ENCODE data around the gene RALGAPA1. TPM values are rescaled to one million over a fixed set of nuclear protein-coding genes. Genes with fewer than 3 reads are reported as not detected.
"Not testable (repeated sequence)": the region's sequence is repeated elsewhere in the genome, so short reads cannot be mapped to it uniquely, and the experiment has no call there.

The RALGAPA1 gene
- total RNA-seq, 1 experiment from 2014 or later = 19.9 TPM

- H3K27ac ChIP-seq = no peak overlapping the region
- no peaks in the 10 kb centered on the region for H3K9me3 ChIP-seq (replicated peaks)
- peaks cover 9% of the 10 kb centered on the region for H3K36me3 ChIP-seq
- no peak for DNase-seq (ENCODE audit: low read depth in 1 of 2, low spot score in 2 of 2)
- H3K4me1 ChIP-seq (replicated peaks) = peaks cover 3% of the 10 kb centered on the region; the same call in 1 of the 2 replicates
- no peaks in the 10 kb centered on the region for H3K27me3 ChIP-seq (replicated peaks)
- H3K4me3 ChIP-seq = peak overlapping the region; percentile 70
Observed at GRCh38 chr14:35827678-35828472, 18.8 kb upstream of the RALGAPA1 start.

DNA sequence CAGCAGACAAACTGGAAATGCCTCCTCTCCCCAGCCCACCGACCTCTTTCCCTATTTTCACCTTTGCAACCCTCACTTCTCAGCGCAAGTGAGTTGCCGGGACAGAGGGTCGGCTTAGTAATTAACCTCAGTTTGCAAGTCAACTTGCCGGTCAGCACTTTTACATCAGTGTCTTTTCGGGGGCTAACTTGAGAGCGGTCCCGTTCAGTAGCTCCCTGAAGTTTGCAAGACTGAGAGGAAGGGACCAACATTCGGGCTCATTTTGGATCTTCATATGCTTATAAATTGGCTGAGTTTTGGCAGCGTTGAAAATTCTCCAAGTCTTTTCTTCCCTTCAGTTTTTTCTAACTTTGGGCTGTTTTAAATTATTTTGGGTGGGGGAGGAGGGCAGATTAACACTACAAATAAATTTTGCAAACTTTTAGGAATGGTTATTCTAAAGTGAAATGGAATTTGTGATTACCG lies 17.9 kb upstream of the RALGAPA1 start:
- Histone ChIP-seq H3K4me3 (peak overlapping the region; percentile 70), H3K27me3 (replicated peaks) (no peaks in the 10 kb centered on the region), H3K4me1 (replicated peaks) (peaks cover 3% of the 10 kb centered on the region; the same call in 1 of the 2 replicates), H3K9me3 (replicated peaks) (no peaks in the 10 kb centered on the region), H3K36me3 (peaks cover 7% of the 10 kb centered on the region), H3K27ac (no peak overlapping the region)
- no peak for DNase-seq (ENCODE audit: low read depth in 1 of 2, low spot score in 2 of 2)

DNA sequence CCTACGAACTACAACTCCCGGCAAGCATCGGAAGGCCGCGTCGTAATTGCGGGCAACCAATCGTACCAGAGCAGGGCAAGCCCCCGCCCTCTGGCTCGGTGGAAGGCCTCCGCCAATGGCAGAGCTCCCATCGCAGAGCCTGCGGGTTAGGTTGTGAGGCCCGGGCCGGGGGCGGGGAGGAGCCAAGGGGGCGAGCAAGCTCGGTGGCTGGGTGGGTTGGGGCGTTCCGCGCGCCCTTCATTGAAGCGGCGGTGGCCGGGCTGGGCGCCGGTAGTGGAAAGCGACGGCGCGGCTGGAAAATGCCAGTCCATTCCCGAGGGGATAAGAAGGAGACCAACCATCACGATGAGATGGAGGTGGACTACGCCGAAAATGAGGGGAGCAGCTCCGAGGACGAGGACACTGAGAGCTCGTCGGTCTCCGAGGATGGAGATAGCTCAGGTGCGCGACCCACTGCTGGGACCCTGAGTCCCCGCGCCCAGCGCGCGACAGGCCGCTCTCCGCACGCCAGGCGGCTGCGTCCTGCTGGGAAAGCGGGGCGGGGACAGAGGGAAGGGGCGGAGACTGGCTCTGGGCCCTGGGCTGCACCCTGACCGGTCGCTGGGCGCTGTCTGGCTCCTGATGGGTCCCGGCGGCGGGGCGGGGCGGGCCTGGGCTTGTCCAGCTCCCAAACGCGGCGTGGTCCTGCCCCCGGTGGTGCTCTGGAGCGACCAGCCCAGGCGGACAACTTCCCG lies 17.3 kb upstream of the RALGAPA1 start, which contains the start of gene BRMS1L:
BRMS1L (plus strand) TSS at position 121 of the 734 bp plus-strand sequence; CDS start at position 300, 179 bp downstream.
- Histone ChIP-seq H3K27ac (peak within 1 kb of the TSS; percentile 78), H3K9me3 (replicated peaks) (no peaks in the 10 kb centered on the region), H3K27me3 (replicated peaks) (no peaks in the 10 kb centered on the region), H3K4me3 (peak within 1 kb of the TSS; percentile 70), H3K36me3 (peaks cover 3% of the 10 kb centered on the region), H3K4me1 (replicated peaks) (peaks cover 3% of the 10 kb centered on the region; the same call in 1 of the 2 replicates)
- peak; percentile 91 to 98 for DNase-seq (ENCODE audit: low read depth in 1 of 2, low spot score in 2 of 2)

DNA sequence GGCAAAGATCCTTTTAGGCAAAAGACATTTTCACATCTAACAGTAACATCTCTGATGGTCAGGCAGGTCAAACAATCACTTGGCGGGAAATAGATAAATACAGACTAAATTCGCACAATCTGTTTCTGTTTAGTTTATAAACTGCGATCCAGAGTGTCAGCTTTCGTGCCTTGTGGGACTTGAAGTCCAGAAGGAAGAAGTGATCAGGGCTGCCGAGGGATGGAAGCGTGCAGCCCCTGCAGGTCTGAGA lies 16.8 kb upstream of the RALGAPA1 start:
- Histone ChIP-seq H3K27ac (peak overlapping the region; percentile 20; the same call in 1 of the 2 replicates), H3K9me3 (replicated peaks) (no peaks in the 10 kb centered on the region), H3K36me3 (no peaks in the 10 kb centered on the region), H3K4me3 (peak overlapping the region; percentile 70), H3K4me1 (replicated peaks) (peaks cover 3% of the 10 kb centered on the region; the same call in 1 of the 2 replicates), H3K27me3 (replicated peaks) (no peaks in the 10 kb centered on the region)
- DNase-seq (ENCODE audit: low read depth in 1 of 2, low spot score in 2 of 2) = no peak

DNA sequence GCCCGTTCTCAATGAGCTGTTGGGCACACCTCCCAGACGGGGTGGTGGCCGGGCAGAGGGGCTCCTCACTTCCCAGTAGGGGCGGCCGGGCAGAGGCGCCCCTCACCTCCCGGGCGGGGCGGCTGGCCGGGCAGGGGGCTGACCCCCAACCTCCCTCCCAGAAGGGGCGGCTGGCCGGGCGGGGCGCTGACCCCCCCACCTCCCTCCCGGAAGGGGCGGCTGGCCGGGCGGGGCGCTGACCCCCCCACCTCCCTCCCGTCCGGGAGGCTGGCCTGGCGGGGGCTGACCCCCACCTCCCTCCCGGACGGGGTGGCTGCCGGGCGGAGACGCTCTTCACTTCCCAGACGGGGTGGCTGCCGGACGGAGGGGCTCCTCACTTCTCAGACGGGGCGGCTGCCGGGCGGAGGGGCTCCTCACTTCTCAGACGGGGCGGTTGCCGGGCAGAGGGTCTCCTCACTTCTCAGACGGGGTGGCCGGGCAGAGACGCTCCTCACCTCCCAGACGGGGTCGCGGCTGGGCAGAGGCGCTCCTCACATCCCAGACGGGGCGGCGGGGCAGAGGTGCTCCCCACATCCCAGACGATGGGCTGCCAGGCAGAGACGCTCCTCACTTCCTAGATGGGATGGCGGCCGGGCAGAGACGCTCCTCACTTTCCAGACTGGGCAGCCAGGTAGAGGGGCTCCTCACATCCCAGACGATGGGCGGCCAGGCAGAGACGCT lies 15.5 kb upstream of the RALGAPA1 start:
- H3K36me3 ChIP-seq; H3K27me3 ChIP-seq (replicated peaks); H3K27ac ChIP-seq; DNase-seq (ENCODE audit: low read depth in 1 of 2, low spot score in 2 of 2); H3K4me1 ChIP-seq (replicated peaks); H3K4me3 ChIP-seq; H3K9me3 ChIP-seq (replicated peaks): not testable (repeated sequence)

GRCh38 chr14:35822501-35822900 lies 13.4 kb upstream of the RALGAPA1 start:
- no peaks in the 10 kb centered on the region for H3K27me3 ChIP-seq (replicated peaks)
- no peak overlapping the region for H3K4me3 ChIP-seq
- no peaks in the 10 kb centered on the region for H3K9me3 ChIP-seq (replicated peaks)
- H3K4me1 ChIP-seq (replicated peaks) = peaks cover 11% of the 10 kb centered on the region
- H3K36me3 ChIP-seq = no peaks in the 10 kb centered on the region
- H3K27ac ChIP-seq = no peak overlapping the region
- no peak for DNase-seq (ENCODE audit: low read depth in 1 of 2, low spot score in 2 of 2)

- no peak for DNase-seq (ENCODE audit: low read depth in 1 of 2, low spot score in 2 of 2)
- Histone ChIP-seq H3K9me3 (replicated peaks) (no peaks in the 10 kb centered on the region), H3K36me3 (no peaks in the 10 kb centered on the region), H3K27ac (no peak overlapping the region), H3K27me3 (replicated peaks) (no peaks in the 10 kb centered on the region), H3K4me1 (replicated peaks) (peaks cover 8% of the 10 kb centered on the region), H3K4me3 (no peak overlapping the region)
Observed at GRCh38 chr14:35821564-35822411, 12.7 kb upstream of the RALGAPA1 start.

DNA sequence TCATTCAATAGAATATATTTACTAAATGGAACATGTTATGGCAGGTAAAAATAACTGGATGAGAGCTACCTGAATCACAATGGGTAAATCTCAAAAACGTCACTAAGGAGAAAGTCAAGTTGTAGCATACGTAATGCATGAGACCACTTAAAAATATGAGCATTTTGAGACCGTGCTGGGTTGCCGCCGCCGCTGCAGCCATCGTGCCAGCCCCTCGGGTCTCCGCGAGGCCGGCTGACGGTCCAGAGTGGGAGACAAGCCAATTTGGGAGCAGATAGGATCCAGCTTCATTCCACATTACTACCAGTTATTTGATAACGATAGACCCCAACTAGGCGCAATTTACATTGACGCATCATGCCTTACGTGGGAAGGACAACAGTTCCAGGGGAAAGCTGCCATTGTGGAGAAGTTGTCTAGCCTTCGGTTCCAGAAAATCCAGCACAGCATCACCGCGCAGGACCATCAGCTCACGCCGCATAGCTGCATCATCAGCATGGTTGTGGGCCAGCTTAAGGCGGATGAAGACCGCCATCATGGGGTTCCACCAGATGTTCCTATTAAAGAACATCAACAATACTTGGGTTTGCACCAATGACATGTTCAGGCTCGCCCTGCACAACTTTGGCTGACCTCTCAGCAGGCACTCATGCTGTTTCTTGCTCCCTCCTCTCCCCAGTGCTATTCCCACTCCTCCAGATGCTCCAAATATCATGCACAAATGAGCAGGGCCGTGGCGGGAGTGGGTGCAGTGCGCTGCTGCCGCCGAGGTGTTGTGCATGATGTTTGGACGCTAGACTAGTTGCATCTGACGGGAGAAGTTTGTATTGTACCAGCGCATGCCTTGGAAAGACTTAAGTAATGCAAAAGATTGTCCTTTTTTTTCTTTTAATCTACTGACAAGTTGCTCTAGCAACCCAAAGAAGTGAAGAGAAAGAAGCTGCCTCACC lies 10.8 kb upstream of the RALGAPA1 start:
- no peaks in the 10 kb centered on the region for H3K36me3 ChIP-seq
- no peaks in the 10 kb centered on the region for H3K27me3 ChIP-seq (replicated peaks)
- no peak overlapping the region for H3K27ac ChIP-seq
- peaks cover 8% of the 10 kb centered on the region for H3K4me1 ChIP-seq (replicated peaks)
- no peak for DNase-seq (ENCODE audit: low read depth in 1 of 2, low spot score in 2 of 2)
- H3K4me3 ChIP-seq = no peak overlapping the region
- H3K9me3 ChIP-seq (replicated peaks) = no peaks in the 10 kb centered on the region

DNA sequence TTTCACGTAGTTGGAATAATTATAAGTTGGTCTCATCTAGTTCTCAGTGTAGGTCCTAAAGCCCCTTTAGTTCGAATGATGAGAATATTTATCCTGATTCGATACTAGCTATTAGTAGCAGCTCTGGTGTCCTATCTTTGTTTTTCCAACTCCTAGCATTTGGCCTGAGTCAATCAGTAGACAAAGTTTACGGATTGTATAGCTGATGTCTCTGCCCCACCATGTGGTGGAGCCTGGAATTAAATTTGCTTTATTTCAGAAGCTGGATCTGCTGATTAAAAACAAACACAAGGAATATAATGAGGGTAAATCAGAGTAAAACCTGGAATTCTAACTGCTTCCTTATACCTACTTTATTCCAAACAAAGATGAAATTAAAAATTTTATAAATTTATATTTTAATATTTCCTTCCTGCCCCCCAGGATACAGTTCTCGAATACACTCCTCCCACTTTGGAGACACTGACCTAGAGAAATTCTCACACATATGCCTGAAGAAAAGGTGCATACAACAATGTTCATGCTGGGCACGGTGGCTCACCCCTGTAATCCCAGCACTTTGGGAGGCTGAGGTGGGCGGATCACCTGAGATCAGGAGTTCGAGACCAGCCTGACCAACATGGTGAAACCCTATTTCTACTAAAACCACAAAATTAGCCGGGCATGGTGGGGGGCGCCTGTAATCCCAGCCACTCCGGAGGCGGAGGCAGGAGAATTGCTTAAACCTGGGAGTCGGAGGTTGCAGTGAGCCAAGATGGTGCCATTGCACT lies 9.4 kb upstream of the RALGAPA1 start:
- Histone ChIP-seq H3K36me3 (no peaks in the 10 kb centered on the region), H3K4me3 (no peak overlapping the region), H3K27ac (no peak overlapping the region), H3K4me1 (replicated peaks) (peaks cover 8% of the 10 kb centered on the region), H3K27me3 (replicated peaks) (no peaks in the 10 kb centered on the region), H3K9me3 (replicated peaks) (no peaks in the 10 kb centered on the region)
- peak in 1 of 2 experiments; percentile 20 for DNase-seq (ENCODE audit: low read depth in 1 of 2, low spot score in 2 of 2)

GRCh38 chr14:35814371-35815005 lies 5.4 kb upstream of the RALGAPA1 start:
- Histone ChIP-seq H3K4me3 (no peak overlapping the region), H3K4me1 (replicated peaks) (peaks cover 8% of the 10 kb centered on the region), H3K27me3 (replicated peaks) (no peaks in the 10 kb centered on the region), H3K9me3 (replicated peaks) (no peaks in the 10 kb centered on the region), H3K27ac (no peak overlapping the region), H3K36me3 (no peaks in the 10 kb centered on the region)
- DNase-seq (ENCODE audit: low read depth in 1 of 2, low spot score in 2 of 2) = peak in 1 of 2 experiments; percentile 64

DNA sequence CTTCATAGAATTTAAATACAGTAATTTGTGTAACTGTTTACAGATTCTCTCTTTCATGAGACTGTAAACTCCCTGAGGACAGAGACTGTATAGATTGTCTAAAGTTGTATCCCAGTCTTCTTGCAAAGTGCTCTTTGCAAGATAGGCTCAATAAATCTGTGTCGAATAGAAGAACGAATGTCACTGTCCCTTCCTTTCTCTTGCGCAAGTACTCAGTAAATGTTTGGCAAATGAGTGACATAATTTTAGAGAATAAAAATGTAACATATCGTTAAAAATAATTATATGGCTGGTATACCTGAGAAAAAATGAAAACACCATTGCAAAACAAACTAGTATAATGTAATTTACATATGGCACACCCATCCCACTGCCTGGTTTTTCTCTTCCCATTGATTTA lies 1.9 kb upstream of the RALGAPA1 start:
- Histone ChIP-seq H3K27ac (no peak overlapping the region), H3K27me3 (replicated peaks) (no peaks in the 10 kb centered on the region), H3K9me3 (replicated peaks) (no peaks in the 10 kb centered on the region), H3K36me3 (no peaks in the 10 kb centered on the region), H3K4me3 (no peak overlapping the region), H3K4me1 (replicated peaks) (peaks cover 8% of the 10 kb centered on the region)
- no peak for DNase-seq (ENCODE audit: low read depth in 1 of 2, low spot score in 2 of 2)
